Stimulated activated CD4-positive, alpha-beta T cell treated with anti-CD3 and anti-CD28 coated beads, Interleukin-1b, Interleukin-23, amount 100 ng/mL, for 1 hour (primary cell): ENCODE results near the gene PLEKHH1.

ENCODE experiments used
- DNase-seq, 2 donors: peaks; one replicate each; pipeline ENCODE4 v3.0.0-alpha.2; 2020; ENCODE audit warnings: low read depth in 2 of 2

PLEKHH1 gene

GRCh38 chr14:67532998-67533753, at the start of gene PLEKHH1:
TSS of gene PLEKHH1 (plus strand) at chr14:67533290. CDS start at chr14:67541868, 8,578 bp downstream.
- no peak for DNase-seq

- no peak for DNase-seq
Measured at GRCh38 chr14:67483579-67484285, 49.4 kb upstream of the PLEKHH1 start.

GRCh38 chr14:67485501-67486095, 47.5 kb upstream of the PLEKHH1 start:
- DNase-seq = no peak

DNA sequence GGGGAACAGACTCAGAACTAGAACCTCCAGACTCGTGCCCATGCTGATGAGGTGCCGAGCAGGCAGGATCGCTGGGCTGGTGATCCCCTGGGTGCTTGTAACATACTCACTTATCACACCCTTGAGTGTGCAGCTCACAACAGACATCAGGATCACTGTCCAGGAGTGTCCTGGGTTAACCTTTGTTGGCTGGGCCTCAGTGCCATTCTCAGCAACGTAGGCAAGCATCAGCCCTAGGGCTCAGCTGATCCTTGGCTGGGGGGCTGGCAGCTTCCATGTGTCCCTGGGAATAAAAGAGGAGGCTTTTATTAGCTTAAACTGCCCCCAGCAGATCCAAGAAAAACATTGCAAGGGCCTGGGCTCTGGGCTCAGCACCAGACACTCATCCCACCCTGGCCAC, 46.2 kb upstream of the PLEKHH1 start:
- DNase-seq = no peak

DNA sequence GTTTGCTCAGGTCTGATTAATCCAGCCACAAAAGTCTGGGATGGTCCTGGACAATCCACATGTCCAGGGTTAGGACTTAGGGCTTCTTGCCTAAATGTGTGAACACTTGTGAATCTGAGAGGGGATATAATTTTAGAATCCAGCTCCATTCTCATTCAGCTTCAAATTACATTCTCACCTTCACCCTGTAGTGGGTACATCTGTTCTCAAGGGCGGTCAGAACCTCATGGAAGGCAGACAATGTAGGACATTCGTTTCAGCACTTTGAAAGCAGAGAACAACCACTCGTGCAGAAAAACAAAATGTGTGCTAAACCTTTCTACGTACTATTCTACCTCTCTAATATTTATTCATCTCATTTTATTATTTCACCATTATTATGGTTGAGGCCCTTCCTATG, 45.8 kb upstream of the PLEKHH1 start:
- DNase-seq = no peak

DNA sequence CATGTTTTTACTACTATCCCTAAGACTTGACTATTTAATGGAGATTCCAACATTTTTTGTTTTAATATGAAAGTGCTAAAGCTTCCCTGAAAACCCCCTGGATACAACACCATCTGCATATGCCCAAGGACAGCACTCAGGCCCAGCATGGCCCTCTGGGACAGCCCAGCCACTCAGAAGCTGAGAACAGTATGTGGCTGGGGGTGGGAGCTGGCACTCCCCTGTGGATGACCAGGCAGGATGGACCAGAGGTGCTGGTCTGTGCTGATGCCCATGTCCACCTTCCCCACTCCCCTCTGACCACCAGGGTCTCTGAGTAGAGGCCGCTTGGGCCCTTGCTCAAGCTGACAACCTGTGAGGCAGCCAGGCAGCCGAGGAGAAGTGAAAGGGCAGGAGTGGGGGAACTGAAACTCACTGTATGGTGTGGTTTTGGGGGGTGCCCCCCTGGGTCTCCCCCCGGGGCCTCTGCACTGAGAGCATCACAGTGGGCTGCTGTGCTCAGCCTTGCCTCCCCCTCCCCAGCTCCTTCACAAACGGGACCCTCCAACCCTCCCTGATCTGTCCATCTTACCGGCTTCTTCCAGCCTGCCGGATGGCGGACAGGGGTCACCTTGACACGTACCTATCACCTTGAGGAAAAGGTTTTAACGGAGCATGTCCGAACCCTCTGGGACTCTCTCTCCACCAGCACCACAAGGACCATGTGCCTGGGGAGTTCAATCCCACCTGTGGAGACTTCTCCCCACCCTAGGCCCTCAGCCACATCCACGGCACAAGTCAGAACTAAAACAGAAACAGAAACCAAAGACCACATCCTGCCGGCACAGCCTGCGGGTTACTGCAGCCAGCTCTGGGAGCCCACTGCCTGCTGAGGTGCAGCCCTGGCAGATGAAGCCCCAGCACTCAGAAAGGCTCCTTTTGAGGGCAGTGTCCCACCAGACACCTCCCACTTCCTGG, 44.9 kb upstream of the PLEKHH1 start, which contains the start of gene TMEM229B:
TSS of gene TMEM229B (minus strand) at position 785 of the 957 bp plus-strand sequence. CDS start 14,798 bp downstream, outside the sequence.
- peak; percentile 21 to 24 for DNase-seq

DNA sequence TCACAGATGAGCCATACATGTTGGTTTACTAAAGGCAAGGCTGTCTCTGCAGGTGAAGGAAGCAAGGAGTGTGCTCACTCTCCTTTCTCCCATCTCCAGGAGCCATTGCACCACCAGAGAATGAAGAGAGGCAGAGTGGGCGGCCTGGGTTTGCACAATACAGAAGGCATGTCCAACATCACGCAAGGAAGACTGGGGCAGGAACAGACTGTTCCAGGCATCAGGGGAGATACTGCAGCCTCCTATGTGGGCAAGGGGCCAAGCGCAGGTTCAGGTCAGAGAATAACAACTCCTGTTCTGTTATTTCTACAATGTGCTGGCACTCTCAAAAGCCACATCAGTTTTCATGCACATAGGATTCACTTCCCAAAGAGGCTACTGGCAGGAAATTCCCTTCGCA, 42.9 kb upstream of the PLEKHH1 start:
- DNase-seq = no peak

GRCh38 chr14:67491285-67491684, 41.8 kb upstream of the PLEKHH1 start:
- DNase-seq = no peak

DNA sequence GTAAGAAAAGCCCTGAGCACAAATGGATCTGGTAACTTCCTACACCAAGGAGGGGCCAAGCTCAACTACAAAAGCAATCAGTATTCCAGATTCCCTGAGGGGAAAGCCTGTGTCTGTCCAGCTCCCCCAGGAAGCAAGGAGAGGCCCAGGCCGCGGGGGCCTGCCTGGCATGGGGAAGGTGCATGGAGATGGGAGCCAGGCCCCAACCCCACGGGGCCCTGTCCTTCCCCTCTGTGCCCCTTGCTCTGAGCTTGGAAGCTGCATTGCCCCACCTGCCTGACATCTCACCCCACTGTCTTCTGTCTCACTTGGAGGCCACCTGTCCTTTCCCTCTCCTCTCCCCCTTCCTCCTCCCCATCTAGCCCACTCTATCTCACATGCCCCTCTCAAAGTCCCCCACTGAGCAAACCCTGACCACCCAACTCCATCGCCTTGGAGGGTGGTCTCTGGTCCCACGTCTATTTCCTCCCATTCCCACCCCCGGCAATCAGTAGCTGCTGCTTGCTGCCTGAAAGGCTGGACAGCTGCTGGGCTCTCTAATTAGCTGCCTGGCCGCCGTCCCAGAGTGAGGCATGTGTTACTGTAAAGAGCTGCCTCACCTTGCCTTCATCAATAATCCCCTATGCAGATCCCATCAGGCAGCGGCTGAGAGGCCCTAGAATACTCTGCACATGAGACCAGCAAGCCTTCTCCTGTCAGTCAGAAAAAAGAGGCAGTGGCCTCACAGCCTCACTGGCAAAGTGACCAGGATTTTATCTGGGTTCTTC, 41.2 kb upstream of the PLEKHH1 start:
- DNase-seq = no peak

GRCh38 chr14:67492538-67492937, 40.6 kb upstream of the PLEKHH1 start:
- no peak for DNase-seq

GRCh38 chr14:67493092-67493717, 39.9 kb upstream of the PLEKHH1 start:
- no peak for DNase-seq

DNA sequence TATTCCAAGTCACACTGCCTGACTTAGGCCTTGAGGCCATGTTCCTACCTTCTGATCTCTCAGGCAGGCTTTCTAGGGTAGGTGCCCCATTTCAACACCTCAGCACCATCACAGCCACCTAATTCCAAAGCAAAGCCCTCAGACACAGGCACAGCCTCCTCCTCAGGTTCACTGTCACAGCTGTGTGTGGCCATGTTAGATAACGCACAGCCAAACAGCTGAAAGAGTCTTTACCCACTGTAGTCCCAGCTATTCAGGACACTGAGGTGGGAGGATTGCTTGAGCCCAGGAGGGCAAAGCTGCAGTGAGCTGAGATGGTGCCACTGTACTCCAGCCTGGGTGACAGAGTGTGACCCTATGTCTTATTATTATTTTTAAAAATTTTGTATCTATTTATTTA, 37.3 kb upstream of the PLEKHH1 start:
- no peak for DNase-seq

DNA sequence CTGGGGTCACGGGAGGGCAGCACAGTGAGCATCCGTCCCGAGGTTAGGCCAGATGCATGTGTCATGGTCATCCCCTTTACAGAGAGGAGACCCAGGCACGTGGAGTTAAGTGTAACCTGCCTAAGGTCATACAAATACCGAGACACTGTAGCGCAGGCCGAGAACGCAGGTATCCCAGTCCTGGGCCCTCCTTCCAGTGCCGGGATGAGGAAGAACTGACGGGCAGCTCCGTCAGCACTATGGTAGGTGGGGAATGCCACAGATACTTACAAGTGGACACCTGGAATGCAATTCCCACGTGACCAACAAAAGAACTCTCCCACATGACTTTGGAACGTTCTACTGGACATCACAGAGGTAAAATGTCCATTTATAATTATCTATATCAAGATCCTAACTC, 35.9 kb upstream of the PLEKHH1 start:
- DNase-seq = no peak

GRCh38 chr14:67497716-67498115, 35.4 kb upstream of the PLEKHH1 start:
- no peak for DNase-seq

DNA sequence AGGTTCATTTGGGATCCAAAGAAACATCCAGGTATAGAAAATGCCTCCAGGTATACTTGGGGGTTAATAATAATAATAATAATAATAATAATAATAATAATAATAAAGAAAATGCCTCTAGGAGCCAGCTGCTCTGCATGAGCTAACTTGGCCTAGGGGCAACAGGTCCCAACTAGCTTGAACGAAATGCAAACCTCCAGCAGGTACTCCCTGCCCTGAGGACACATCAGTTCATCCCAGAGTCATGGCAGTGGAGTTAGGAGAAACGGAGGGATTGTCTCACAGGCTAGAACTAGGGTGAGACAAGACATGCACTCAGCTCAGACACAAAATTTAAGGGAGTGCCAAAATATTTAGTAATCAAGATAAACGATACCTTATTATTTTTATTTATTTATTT, 32.1 kb upstream of the PLEKHH1 start:
- no peak for DNase-seq

- DNase-seq = no peak
Measured at GRCh38 chr14:67501670-67502069, 31.4 kb upstream of the PLEKHH1 start.

DNA sequence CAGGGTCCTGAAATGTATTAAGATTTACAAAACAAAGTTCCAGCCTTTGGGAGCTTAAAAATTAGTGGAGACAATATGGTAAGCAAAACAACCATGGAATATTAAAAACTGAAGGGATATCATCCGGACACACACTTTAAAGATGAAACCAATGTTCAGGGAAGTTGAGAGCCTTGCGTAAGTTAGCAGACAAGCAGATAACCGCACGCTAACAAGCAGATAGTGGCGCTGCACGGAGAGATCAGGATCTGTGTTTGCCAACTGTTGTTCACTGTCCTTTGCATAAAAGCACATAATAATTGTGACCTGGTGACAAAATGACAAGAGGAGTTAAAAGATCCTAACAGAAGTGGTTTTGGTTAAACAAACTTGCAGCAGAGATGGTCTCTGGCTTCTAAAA, 30.2 kb upstream of the PLEKHH1 start:
- no peak for DNase-seq

DNA sequence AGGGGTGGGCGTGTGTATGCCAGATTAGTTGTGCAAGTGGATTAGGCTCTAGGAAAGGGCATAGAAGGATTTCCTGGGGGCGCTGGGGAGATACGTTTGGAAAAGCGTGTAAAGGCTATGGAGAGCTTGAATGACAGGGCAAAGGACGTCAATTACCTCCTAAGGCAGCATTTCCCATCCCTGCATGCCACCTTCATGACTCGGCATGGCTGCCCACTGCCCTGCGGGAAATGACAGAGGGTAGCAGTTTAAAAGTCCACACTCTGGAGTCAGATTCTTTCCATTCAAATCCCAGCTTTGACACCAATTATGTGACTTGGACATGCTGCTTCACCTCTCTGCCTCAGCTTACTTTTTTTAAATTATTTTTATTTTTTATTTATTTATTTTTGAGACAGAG, 29.8 kb upstream of the PLEKHH1 start:
- no peak for DNase-seq

DNA sequence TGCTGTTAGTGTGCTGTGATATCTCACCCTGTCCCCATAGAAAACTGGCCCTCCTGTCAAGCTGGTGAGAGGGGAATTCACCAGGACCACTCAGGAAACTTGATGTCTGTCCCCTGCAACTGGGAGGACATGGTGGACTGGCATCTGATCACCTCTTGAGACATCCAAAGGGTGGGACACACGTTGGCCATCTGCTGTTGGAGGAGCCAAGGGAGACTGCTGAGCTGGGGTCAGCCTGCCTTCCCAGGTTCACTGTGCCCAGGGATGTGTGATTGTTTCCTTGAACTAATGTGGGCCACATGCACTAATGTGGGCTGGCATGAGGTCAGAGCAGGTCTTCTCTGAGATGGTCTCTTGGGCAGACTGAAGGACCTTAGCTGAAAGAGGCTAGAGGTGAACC, 27.8 kb upstream of the PLEKHH1 start:
- DNase-seq = no peak

GRCh38 chr14:67508956-67509355, 24.1 kb upstream of the PLEKHH1 start:
- no peak for DNase-seq
